GM18499 (cell line): ENCODE results near the gene PRKAB1.
A peak's percentile ranks its signal among the peaks of the same experiment; 100 is the strongest.
"Not testable (repeated sequence)": the region's sequence is repeated elsewhere in the genome, so short reads cannot be mapped to it uniquely, and the experiment has no call there.

Experiments used
- ATAC-seq: cut with Tn5 transposase; IDR thresholded peaks from one replicate; pipeline ENCODE4 v1.9.1; 2021; ENCODE audit warnings: moderate number of reproducible peaks; ENCODE audit not compliant: insufficient read depth, unreplicated experiment

Gene PRKAB1

DNA sequence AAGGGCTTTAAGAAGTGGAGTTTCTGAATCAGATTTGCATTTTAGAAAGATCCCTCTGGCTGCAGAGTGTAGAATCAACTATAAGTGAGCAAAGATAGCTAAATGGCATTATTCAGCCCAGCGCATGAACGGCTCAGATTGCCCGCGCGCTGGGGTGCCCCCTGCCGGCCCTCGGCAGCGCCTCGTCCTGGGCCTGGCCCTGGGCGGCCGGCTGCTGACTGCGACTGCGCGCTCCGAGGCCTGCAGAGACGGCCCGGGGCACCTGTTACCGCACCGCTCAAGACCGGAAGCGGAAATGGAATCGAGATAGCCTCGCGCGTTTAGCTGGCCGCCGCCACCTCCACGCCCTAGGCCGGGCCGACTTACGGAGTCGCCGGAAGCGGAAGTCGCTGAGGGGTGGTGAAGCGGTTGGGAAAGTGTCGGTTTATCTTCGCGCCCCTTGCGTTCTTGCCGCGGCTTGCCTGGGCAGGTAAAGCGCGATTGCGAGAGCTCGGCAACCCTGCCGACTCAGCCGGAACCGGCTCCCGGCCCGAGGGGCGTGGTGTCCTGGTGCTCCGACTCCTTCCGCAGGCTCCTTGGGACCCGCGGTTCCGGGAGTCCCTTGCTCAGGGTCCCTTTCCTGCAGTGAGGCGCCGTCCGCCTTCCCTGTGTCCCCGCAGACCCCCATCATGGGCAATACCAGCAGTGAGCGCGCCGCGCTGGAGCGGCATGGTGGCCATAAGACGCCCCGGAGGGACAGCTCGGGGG lies at the start of gene PRKAB1:
TSS of gene PRKAB1 (plus strand) at position 557 of the 747 bp plus-strand sequence. CDS start at position 669, 112 bp downstream.
- ATAC-seq, result peak; percentile 83

DNA sequence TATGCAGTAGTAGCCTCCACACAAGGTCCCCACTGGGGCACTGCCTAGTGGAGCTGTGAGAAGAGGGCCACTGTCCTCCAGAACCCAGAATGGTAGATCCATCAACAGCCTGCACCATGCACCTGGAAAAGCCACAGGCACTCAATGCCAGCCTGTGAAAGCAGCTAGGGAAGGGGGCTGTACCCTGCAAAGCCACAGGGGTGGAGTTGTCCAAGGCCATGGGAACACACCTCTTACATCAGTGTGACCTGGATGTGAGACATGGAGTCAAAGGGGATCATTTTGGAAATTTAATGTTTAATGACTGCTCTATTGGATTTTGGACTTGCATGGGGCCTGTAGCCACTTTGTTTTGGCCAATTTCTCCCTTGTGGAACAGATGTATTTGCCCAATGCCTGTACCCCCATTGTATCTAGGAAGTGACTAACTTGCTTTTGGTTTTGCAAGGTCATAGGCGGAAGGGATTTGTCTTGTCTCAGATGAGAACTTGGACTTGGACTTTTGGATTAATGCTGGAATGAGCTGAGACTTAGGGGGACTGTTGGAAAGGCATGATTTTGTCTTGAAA lies 49.5 kb upstream of the PRKAB1 start:
- ATAC-seq, result not testable (repeated sequence)

GRCh38 chr12:119620490-119620889 lies 47.4 kb upstream of the PRKAB1 start:
- ATAC-seq, result no peak

- ATAC-seq, result no peak
Observed at GRCh38 chr12:119621878-119622277, 46.1 kb upstream of the PRKAB1 start.

- ATAC-seq, result no peak
Observed at GRCh38 chr12:119624966-119625365, 43.0 kb upstream of the PRKAB1 start.

DNA sequence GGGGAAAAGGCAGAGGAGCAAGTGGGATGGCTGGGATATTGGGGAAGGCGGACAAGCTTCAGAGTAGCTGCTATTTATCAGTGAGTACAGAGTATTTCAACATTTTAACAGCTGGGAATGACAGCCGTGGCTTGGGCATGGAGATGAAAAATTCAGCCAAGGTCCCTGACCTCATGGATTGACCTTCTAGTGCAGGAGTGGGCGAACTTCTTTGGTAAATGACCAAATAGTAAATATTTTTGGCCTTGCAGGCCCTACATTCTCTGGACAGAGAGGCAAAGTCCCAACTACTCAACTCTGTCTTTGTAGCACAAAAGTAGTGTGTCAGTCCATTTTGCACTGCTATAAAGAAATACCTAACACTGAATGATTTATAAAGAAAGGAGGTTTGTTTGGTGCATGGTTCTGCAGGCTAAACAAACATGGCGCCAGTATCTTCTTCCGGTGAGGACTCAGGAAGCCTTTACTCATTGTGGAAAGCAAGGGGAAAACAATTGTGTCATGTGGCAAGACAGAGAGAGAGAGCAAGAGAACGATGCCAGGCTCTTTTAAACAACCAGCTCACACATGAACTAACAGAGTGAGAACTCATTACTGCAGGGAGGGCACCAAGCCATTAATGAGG lies 40.8 kb upstream of the PRKAB1 start:
- no peak for ATAC-seq

DNA sequence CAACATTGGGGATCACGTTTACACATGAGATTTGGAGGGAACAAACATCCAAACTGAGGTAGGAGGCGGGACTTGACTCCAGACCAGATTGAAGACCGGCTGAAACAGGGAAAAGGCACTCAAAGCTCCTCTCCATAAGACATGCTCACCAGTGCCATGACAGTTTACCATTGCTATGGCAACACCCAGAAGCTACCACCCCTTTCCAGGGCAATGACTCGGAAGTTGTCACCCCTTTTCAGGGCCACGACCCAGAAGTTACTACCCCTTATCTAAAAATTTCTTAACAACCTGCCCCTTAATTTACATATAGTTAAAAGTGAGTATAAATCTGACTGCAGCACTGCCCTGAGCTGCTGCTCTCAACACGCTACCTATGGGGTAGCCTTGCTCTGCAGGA lies 40.2 kb upstream of the PRKAB1 start:
- ATAC-seq, result no peak

DNA sequence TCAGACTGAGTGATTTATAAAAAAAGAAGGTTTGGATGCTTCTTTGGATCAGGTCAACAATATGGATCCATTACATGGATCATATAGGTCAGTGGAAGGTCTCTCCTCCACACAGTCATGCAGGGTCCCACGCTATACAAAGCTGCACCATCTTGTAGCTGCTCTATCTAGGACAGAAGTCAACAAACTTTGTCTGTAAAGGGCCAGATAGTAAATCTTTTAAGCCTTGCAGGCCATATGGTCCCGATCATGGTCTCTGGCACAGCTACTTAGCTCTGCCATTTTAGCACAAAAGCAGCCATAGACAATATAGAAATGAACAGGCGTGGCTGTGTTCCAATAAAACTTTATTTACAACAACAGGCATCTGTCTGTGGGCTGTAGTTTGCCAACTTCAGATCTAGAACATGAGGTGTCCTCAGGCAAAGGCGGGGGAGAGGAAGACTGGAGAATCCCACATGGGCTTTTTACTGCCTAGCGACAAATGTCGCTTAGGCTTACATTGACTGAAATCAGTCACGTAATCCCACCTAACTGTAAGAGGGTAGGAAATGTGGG lies 37.6 kb upstream of the PRKAB1 start:
- no peak for ATAC-seq

DNA sequence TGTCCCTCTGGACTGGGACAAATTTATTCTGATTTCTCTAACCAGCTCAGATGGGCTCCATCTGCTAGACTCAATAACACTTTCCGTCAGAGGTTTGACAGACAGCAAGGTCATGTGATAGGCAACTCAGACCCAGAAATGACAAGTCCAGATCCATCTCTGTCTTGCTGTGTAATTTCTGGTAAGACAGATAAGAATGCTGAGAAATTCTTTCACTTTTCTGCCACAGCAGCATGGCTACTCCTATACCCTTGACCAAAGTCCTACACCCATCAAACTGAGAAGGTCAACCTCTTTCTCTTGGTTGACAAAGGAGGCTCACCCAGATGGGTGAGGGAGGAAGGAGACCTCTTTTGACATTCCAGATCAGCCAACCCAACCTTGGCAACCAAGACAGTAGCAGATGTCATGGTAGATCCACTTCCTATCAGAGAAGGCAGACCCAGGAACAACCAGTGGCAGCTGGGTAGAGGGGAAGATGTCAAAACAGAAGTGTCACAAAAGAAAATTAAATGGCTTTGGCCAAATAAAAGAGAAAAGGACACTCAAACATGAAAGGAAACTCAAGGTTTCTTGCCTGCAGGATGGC lies 36.9 kb upstream of the PRKAB1 start:
- ATAC-seq, result no peak

- ATAC-seq, result no peak
Observed at GRCh38 chr12:119631930-119632678, 35.8 kb upstream of the PRKAB1 start.

- no peak for ATAC-seq
Observed at GRCh38 chr12:119634743-119635142, 33.2 kb upstream of the PRKAB1 start.

DNA sequence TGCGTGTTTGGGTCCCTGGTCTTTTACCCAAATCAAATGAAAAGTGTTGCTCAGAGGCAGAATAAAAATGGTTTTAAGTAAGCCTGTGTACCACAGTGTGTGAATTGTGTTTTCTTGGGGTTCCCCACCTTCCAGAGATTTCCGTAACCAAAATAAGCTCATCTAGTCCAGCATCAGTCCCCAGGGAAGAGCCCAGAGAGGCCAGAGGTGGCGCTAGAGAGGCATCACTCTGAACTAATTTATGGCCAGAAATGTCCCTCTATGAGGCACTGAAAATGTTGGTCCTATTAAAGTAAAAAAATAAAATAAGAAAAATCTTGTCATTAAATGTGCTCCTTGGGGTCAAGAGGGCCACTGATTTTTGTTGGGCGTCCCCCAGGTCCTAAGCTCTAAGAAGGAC lies 24.9 kb upstream of the PRKAB1 start:
- no peak for ATAC-seq

- no peak for ATAC-seq
Observed at GRCh38 chr12:119644930-119645329, 23.0 kb upstream of the PRKAB1 start.

DNA sequence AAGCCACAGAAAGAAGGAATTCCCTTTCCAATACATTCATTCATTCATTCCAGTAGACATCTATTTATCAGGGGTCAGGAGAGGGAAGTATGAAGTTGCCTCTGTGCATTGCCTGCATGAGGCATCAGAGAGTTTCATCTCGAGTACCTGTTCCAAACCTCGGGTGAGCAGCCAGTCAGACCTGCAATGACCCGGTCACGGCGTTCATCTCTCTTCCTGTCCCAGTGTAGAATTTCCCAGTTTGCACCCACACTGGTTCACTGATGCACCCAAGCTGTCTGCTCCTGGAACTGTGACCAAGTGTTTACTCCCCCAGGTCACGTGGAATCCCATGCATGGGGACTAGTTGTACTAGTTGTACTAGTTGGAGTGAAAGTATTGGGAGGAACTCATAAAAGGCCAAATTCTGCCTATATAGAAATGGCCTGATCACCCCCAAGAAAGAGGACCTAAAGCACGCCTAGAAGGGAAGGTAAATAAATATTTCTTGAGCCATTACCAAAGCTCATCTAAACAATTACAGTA lies 22.3 kb upstream of the PRKAB1 start:
- no peak for ATAC-seq

GRCh38 chr12:119649202-119649808 lies 18.6 kb upstream of the PRKAB1 start:
- ATAC-seq, result no peak

DNA sequence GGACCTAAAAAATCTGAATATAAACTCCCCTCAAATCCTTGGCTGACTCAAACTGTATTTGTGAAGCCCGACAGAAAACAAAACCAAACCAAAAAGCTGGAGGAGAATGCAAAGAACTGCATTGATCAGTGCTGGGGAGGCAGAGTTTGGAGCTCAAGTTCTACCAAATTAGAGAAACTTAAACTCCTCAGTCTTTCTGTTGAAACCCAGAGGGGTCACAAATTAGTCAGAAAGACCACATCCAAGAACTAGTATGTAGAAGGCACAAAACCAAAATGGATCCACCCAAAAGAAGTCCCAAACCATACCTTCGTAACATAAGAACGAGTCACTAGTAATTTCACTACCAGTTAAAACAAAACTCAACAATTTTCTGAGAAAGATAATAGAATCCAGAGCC lies 15.3 kb upstream of the PRKAB1 start:
- ATAC-seq, result no peak

GRCh38 chr12:119657001-119657400 lies 10.9 kb upstream of the PRKAB1 start:
- not testable (repeated sequence) for ATAC-seq

- ATAC-seq, result not testable (repeated sequence)
Observed at GRCh38 chr12:119658166-119658565, 9.8 kb upstream of the PRKAB1 start.

DNA sequence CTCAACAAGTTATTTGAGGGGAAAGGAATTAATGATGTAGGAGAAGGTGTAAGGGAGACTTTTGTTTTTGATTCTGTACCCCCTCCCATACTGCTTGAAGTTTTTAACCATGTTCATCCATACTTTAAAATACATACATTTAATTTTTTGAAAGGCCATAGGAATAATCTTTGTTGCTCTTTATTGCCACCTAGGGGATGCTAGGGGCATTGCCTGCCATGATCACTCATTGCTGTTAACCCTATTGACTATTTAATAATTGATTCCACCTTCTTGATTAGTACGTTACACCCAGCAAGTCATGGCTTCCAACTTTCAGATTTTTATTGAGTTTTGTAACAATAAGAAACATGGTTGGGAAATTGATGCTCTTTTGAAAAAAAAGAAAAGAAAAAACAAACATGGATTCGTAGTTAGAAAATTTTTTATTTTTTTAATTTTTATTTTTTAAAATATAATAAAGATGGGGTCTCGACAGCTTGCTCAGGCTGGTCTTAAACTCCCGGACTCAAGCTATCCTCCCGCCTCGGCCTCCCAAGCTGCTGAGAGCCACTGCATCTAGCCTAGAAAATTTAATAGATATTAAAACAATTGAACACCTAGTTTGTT lies 8.5 kb upstream of the PRKAB1 start:
- no peak for ATAC-seq
